Activated CD4-positive, alpha-beta T cell treated with anti-CD3 and anti-CD28 coated beads, Interleukin-2, amount 10 ng/mL, durations not matched to agents 24 days and 14 days (primary cell): ENCODE results near the gene MGAT1. TPM values are rescaled to one million over a fixed set of nuclear protein-coding genes. Genes with fewer than 3 reads are reported as not detected.

ENCODE experiments used
- total RNA-seq: library from RNA; stranded (reverse); gene quantifications from 2 replicates; pipeline ENCODE4 v1.2.3, GENCODE V29; 2022

Gene MGAT1
- total RNA-seq, 1 donor from 2014 or later, result 122 TPM

Other genes with a start within 250 kb of the MGAT1 start
- not detected in 2 replicates for gene SCGB3A1, start 211.3 kb downstream of the MGAT1 start, total RNA-seq
- 1.7 and 2.0 TPM in 2 replicates for gene FLT4, start 153.2 kb downstream of the MGAT1 start, total RNA-seq
- not detected in 2 replicates for gene OR2Y1, start 62.7 kb downstream of the MGAT1 start, total RNA-seq
- 26.7 and 28.0 TPM in 2 replicates for gene ZFP62, start 58.5 kb upstream of the MGAT1 start, total RNA-seq
- 0.21 TPM in 1 of 2 replicates, not detected in the other for gene BTNL8, start 96.4 kb upstream of the MGAT1 start, total RNA-seq
- not detected in 2 replicates for gene BTNL3, start 186.0 kb upstream of the MGAT1 start, total RNA-seq
- gene BTNL9, start 237.5 kb upstream of the MGAT1 start, total RNA-seq, result 0.23 TPM in 1 of 2 replicates, not detected in the other